ENCODE measurements around the gene PIP5K1C.

Gene PIP5K1C

DNA sequence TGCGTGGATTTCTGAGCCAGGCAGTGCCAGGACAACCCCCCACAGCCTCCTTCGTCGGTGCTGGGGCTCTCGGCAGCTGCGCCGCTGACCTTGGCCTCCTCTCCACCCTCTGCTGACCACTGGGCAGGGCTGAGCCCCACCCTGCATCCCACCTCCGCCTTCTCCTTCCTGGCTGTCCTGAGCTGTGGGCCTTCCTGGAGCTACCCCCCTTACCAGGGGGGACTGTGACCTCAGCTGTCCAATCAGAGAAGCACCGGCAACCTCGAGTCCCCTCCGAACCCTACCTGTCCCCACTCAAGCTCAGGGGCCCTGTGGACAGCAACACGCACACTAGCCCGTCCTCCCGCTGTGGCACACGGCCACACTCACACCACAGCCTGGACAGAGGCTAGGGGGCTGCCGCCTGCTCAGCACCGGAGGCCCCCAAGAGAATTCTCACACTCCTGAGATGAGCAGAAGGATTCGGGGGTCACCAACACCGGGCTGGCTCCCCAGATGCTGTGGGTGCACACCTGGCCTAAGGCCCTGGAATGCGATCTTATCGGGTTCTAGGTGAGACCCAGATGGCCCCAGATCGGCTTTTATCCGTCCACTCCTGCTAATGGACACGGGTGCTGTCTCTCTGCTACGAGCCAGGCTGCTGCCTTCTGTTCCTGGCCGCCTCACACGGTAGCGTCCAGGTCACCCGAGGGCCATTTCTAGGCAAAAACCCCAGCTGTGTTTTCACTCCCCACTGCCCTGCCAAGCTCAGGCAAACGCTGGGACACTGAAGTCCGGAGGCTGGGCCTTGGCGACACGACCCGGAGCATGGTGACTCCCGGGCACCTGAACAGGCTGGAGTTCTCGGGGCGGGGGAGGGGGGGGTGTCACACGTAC, 41.2 kb downstream of the PIP5K1C start:
- H3K4me3 ChIP-seq (ENCODE audit: low read depth, low read length): no peak overlapping the region
- TF ChIP-seq, protein P1, sequence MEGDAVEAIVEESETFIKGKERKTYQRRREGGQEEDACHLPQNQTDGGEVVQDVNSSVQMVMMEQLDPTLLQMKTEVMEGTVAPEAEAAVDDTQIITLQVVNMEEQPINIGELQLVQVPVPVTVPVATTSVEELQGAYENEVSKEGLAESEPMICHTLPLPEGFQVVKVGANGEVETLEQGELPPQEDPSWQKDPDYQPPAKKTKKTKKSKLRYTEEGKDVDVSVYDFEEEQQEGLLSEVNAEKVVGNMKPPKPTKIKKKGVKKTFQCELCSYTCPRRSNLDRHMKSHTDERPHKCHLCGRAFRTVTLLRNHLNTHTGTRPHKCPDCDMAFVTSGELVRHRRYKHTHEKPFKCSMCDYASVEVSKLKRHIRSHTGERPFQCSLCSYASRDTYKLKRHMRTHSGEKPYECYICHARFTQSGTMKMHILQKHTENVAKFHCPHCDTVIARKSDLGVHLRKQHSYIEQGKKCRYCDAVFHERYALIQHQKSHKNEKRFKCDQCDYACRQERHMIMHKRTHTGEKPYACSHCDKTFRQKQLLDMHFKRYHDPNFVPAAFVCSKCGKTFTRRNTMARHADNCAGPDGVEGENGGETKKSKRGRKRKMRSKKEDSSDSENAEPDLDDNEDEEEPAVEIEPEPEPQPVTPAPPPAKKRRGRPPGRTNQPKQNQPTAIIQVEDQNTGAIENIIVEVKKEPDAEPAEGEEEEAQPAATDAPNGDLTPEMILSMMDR (conservative IDR thresholded peaks at IDR 0.05; ENCODE audit: low read depth, low read length): no peak
- DNase-seq (ENCODE audit: low read depth): no peak

DNA sequence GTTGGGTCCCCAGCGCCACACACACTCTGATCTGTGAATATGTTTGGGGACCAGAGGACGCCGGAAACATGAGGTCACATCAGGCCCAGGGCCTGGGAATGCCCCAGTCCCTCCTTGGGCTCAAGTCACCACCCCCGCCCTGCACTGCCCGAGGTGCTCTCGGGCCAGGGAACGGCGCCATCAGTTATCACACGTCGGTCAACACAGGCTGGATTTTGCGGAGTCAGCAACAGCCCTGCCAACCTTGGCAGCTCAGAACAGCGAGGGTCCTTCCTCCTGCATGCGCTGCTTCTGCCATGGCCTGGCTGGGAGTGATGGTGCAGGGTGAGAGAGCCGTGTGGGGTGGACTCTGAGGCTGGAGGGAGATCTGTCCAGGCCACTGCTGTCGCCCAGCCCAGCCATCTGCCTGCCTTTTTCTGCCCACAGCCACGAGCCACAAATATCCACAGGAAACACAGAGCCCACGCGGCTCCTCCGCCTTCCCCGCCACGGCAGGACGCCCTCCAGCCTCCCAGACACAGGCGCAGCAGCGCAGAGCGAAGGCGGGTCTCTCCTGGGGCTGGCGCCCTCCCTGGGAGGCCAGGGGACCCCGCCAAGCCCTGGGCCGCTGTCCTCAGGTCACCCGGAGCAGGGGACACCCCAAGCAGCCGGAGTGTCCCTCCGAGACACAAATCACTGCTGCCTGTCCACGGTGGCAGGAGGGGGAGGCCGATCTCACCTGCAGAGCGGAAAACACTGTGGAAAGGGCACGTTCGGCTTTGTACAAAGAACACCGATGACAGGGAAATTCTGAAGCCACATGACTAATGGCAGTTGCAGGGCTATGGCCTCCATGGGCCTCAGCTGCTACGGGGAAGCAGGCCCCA, 42.0 kb downstream of the PIP5K1C start:
- TF ChIP-seq, protein P1 (conservative IDR thresholded peaks at IDR 0.05; ENCODE audit: low read depth, low read length): no peak
- no peak for DNase-seq (ENCODE audit: low read depth)
- no peak overlapping the region for H3K4me3 ChIP-seq (ENCODE audit: low read depth, low read length)

DNA sequence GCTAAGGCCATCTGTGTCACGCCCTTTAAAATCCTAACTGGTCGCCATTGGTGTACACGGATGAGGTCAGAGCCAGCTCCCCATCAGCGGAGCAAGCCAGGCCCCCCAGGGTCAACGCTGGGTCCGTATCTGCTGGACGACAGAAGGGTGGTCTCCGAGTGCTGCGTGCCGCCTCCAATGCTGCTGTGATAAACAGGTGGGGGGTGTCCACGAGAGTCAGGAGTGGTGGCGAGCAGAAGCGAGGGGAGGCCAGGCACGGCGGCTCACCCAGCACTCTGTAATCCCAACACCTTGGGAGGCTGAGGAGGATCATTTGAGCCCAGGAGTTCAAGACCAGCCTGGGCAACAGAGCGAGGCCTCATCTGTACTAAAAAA, 42.9 kb downstream of the PIP5K1C start:
- no peak overlapping the region for H3K4me3 ChIP-seq (ENCODE audit: low read depth, low read length)
- no peak for DNase-seq (ENCODE audit: low read depth)
- TF ChIP-seq, protein P1 (conservative IDR thresholded peaks at IDR 0.05; ENCODE audit: low read depth, low read length): no peak

GRCh38 chr19:3656747-3657394, 43.4 kb downstream of the PIP5K1C start:
- TF ChIP-seq, protein P1 (conservative IDR thresholded peaks at IDR 0.05; ENCODE audit: low read depth, low read length): peak; percentile 18
- no peak overlapping the region for H3K4me3 ChIP-seq (ENCODE audit: low read depth, low read length)
- DNase-seq (ENCODE audit: low read depth): no peak

GRCh38 chr19:3656073-3656746, 44.1 kb downstream of the PIP5K1C start:
- no peak for DNase-seq (ENCODE audit: low read depth)
- H3K4me3 ChIP-seq (ENCODE audit: low read depth, low read length): no peak overlapping the region
- TF ChIP-seq, protein P1 (conservative IDR thresholded peaks at IDR 0.05; ENCODE audit: low read depth, low read length): no peak

GRCh38 chr19:3655402-3656072, 44.7 kb downstream of the PIP5K1C start:
- peak; percentile 85 for DNase-seq (ENCODE audit: low read depth)
- TF ChIP-seq, protein P1 (conservative IDR thresholded peaks at IDR 0.05; ENCODE audit: low read depth, low read length): no peak
- H3K4me3 ChIP-seq (ENCODE audit: low read depth, low read length): no peak overlapping the region
